ENCODE results near the gene MXD3. TPM values are rescaled to one million over a fixed set of nuclear protein-coding genes. Genes with fewer than 3 reads are reported as not detected.
"Not testable (repeated sequence)": the region's sequence is repeated elsewhere in the genome, so short reads cannot be mapped to it uniquely, and the experiment has no call there.

MXD3 gene, protein sequence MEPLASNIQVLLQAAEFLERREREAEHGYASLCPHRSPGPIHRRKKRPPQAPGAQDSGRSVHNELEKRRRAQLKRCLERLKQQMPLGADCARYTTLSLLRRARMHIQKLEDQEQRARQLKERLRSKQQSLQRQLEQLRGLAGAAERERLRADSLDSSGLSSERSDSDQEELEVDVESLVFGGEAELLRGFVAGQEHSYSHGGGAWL
- 26.4 and 27.2 TPM in 2 replicates for total RNA-seq (2014; rRNA removed; shearing (Covaris generic))

GRCh38 chr5:177311723-177312648, at the start of gene MXD3:
TSS of gene MXD3 (minus strand) at chr5:177311898. CDS start at chr5:177311830, 68 bp downstream.
- Histone ChIP-seq H3K4me3 (ENCODE audit: insufficient read depth, low read depth, low read length) (peak within 1 kb of the TSS; percentile 63), H3K36me3 (replicated peaks; ENCODE audit: control insufficient read depth, insufficient read depth, low read length) (no peaks in the 10 kb centered on the region; the same call in 1 of the 2 replicates), H3K27me3 (ENCODE audit: control insufficient read depth, insufficient read depth, low read length) (no peaks in the 10 kb centered on the region)
- DNase-seq, result peak; percentile 99

GRCh38 chr5:177360740-177361139, 49.0 kb upstream of the MXD3 start:
- not testable (repeated sequence) for DNase-seq; H3K36me3 ChIP-seq (replicated peaks; ENCODE audit: control insufficient read depth, insufficient read depth, low read length)

GRCh38 chr5:177359860-177360259, 48.2 kb upstream of the MXD3 start:
- Histone ChIP-seq H3K4me3 (ENCODE audit: insufficient read depth, low read depth, low read length) (no peak overlapping the region), H3K36me3 (replicated peaks; ENCODE audit: control insufficient read depth, insufficient read depth, low read length) (no peaks in the 10 kb centered on the region), H3K27me3 (ENCODE audit: control insufficient read depth, insufficient read depth, low read length) (peaks cover 4% of the 10 kb centered on the region; the same call in 1 of the 2 replicates)
- DNase-seq, result no peak

More at GRCh38 chr5:177360740-177361139, 49.0 kb upstream of the MXD3 start:
- not testable (repeated sequence) for H3K4me3 ChIP-seq (ENCODE audit: insufficient read depth, low read depth, low read length); H3K27me3 ChIP-seq (ENCODE audit: control insufficient read depth, insufficient read depth, low read length)

DNA sequence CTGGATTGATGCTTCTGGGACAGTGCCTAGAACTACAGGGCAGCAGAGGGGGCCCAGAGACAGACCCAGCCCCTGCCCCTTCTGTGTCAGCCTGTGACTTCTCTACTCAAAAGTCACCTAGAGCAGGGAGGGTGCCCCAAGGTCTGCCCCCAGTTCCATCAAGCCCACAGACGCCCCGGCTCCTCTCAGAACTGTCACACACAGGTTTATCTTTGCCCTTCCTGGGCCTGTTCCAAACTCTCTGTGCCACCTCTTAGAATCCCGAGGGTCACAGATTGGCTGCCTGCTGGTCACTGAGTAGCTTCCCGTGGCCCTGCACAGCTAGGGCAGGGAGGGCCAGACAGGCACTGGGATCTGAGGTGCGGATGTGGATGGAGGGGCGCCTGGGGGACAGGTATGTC, 47.8 kb upstream of the MXD3 start:
- no peak overlapping the region for H3K4me3 ChIP-seq (ENCODE audit: insufficient read depth, low read depth, low read length)
- peaks cover 4% of the 10 kb centered on the region; the same call in 1 of the 2 replicates for H3K27me3 ChIP-seq (ENCODE audit: control insufficient read depth, insufficient read depth, low read length)
- no peaks in the 10 kb centered on the region for H3K36me3 ChIP-seq (replicated peaks; ENCODE audit: control insufficient read depth, insufficient read depth, low read length)
- no peak for DNase-seq

- no peaks in the 10 kb centered on the region for H3K36me3 ChIP-seq (replicated peaks; ENCODE audit: control insufficient read depth, insufficient read depth, low read length)
- H3K4me3 ChIP-seq (ENCODE audit: insufficient read depth, low read depth, low read length), result no peak overlapping the region
- H3K27me3 ChIP-seq (ENCODE audit: control insufficient read depth, insufficient read depth, low read length), result peaks cover 4% of the 10 kb centered on the region; the same call in 1 of the 2 replicates
- DNase-seq, result peak; percentile 31
Observed at GRCh38 chr5:177358370-177358819, 46.7 kb upstream of the MXD3 start.

DNA sequence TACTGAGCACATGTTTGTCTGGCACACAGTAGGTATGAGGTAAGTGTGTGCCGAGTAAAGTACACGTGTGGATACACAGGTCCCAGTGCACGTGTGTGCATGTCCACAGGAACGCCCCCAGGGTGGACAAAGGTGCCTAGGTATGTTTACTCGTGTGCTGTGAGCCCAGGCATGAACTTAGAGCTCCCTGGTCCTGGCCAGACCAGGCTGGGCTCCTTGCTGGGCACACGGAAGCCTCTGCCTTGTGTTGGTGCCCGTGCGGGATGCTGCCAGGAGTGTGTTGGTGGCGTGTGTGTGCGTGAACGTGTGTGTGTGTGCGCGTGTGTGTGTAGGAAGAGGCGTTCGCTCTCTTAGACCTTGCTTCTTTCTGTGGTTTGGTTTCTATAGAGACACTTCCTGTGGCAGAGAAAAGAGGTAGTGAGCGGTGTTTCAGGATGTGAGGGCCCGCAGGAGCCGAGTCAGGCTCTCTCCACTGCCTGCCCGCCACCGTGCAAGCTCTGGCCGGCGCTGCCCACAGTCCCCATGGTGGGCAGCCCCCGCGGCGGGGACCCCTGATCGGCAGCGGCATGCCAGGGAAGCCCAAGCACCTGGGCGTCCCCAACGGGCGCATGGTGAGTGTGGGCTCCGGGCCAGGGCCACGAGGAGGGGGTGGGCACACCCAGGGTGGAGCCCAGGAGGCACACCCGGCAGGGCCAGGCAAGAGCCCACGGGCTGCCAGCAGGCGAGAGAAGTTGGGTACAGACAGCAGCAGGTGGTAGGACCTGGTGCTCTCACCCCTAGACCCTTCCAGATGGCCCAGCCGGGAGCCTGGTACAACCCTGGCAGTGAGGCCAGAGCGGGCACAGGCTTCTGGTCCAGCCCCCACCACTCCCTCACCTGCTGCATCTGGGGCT, 46.0 kb upstream of the MXD3 start, which contains the start of gene RGS14:
TSS of gene RGS14 (plus strand) at position 466 of the 893 bp plus-strand sequence. CDS start at position 567, 101 bp downstream.
- Histone ChIP-seq H3K4me3 (ENCODE audit: insufficient read depth, low read depth, low read length) (no peak within 1 kb of the TSS), H3K36me3 (replicated peaks; ENCODE audit: control insufficient read depth, insufficient read depth, low read length) (no peaks in the 10 kb centered on the region), H3K27me3 (ENCODE audit: control insufficient read depth, insufficient read depth, low read length) (peaks cover 4% of the 10 kb centered on the region; the same call in 1 of the 2 replicates)
- peak; percentile 50 for DNase-seq

DNA sequence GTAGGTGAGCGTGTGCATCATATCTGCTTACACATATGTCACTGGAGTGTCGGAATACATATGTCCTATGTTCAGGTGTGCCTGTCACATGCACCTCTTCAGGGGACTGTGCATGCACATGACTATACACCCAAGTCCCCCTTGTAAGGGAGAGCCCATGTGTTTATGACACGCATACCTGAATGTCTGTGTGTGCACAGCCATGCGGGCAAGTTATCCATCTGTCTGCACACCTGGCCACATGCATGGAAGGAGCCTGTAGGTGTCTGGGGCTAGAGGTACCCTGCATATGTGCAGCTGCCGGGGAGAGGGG, 45.4 kb upstream of the MXD3 start:
- no peaks in the 10 kb centered on the region for H3K36me3 ChIP-seq (replicated peaks; ENCODE audit: control insufficient read depth, insufficient read depth, low read length)
- no peak overlapping the region for H3K4me3 ChIP-seq (ENCODE audit: insufficient read depth, low read depth, low read length)
- DNase-seq, result no peak
- peaks cover 2% of the 10 kb centered on the region; the same call in 1 of the 2 replicates for H3K27me3 ChIP-seq (ENCODE audit: control insufficient read depth, insufficient read depth, low read length)

DNA sequence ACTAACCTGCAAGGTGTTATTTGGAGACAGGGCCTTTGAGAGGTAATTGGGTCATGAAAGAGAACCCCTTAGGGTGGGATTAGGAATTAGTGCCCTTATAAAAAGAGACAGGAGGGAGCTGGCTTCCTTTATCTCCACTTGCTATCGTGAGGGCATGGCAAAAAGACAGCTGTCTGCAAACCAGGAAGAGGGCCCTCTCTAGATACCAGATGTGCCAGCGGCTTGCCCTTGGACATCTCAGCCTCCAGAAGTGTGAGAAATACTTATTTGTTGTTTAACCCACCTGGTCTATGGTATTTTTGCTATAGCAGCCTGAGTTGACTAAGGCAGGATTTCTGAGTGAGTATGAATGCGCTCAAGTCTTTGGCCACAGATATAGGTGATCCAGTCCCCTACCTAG, 45.0 kb upstream of the MXD3 start:
- H3K4me3 ChIP-seq (ENCODE audit: insufficient read depth, low read depth, low read length), result no peak overlapping the region
- H3K27me3 ChIP-seq (ENCODE audit: control insufficient read depth, insufficient read depth, low read length), result no peaks in the 10 kb centered on the region
- no peaks in the 10 kb centered on the region for H3K36me3 ChIP-seq (replicated peaks; ENCODE audit: control insufficient read depth, insufficient read depth, low read length)
- no peak for DNase-seq

DNA sequence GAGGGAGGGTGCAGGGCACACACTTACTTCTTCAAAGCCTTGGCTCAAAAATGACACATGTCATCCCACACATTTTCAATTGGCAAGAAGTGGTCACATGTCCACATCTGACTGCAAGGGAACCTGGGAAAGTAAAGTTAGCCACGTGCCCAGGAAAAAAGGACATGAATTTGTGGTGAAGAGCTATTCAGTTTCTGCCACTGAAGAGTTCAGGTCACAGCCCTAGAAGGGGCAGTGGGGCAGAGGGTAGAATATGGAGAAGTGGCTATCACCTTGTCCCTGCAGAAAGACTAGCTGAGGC, 44.1 kb upstream of the MXD3 start:
- Histone ChIP-seq H3K27me3 (ENCODE audit: control insufficient read depth, insufficient read depth, low read length) (no peaks in the 10 kb centered on the region), H3K36me3 (replicated peaks; ENCODE audit: control insufficient read depth, insufficient read depth, low read length) (no peaks in the 10 kb centered on the region), H3K4me3 (ENCODE audit: insufficient read depth, low read depth, low read length) (no peak overlapping the region)
- no peak for DNase-seq

- DNase-seq, result no peak
- H3K4me3 ChIP-seq (ENCODE audit: insufficient read depth, low read depth, low read length), result no peak overlapping the region
- no peaks in the 10 kb centered on the region for H3K27me3 ChIP-seq (ENCODE audit: control insufficient read depth, insufficient read depth, low read length)
- H3K36me3 ChIP-seq (replicated peaks; ENCODE audit: control insufficient read depth, insufficient read depth, low read length), result no peaks in the 10 kb centered on the region
Observed at GRCh38 chr5:177355162-177355867, 43.6 kb upstream of the MXD3 start.

- DNase-seq, result no peak
- H3K27me3 ChIP-seq (ENCODE audit: control insufficient read depth, insufficient read depth, low read length), result no peaks in the 10 kb centered on the region
- no peak overlapping the region for H3K4me3 ChIP-seq (ENCODE audit: insufficient read depth, low read depth, low read length)
- peaks cover 2% of the 10 kb centered on the region; the same call in 1 of the 2 replicates for H3K36me3 ChIP-seq (replicated peaks; ENCODE audit: control insufficient read depth, insufficient read depth, low read length)
Observed at GRCh38 chr5:177354711-177355110, 43.0 kb upstream of the MXD3 start.

DNA sequence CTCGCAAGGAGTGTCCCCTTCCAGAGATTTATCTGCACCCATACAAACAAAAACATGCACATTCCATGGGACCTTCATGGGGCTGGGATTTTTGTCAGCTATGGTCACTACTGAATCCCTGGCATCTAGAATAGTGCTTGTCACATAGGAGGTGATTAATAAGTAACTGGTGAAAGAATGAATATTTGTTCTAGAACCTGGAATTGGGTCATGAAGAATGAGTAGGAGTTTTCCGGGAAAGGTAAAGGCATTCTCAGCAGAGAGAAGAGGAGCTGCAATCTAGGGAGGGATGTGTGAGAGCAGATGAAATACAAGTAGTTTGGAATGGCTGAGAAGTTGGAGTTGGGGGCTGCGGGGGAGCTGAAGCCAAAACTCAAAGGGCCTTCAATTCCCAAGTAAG, 42.6 kb upstream of the MXD3 start:
- no peaks in the 10 kb centered on the region for H3K27me3 ChIP-seq (ENCODE audit: control insufficient read depth, insufficient read depth, low read length)
- H3K36me3 ChIP-seq (replicated peaks; ENCODE audit: control insufficient read depth, insufficient read depth, low read length), result peaks cover 5% of the 10 kb centered on the region
- no peak overlapping the region for H3K4me3 ChIP-seq (ENCODE audit: insufficient read depth, low read depth, low read length)
- DNase-seq, result no peak

DNA sequence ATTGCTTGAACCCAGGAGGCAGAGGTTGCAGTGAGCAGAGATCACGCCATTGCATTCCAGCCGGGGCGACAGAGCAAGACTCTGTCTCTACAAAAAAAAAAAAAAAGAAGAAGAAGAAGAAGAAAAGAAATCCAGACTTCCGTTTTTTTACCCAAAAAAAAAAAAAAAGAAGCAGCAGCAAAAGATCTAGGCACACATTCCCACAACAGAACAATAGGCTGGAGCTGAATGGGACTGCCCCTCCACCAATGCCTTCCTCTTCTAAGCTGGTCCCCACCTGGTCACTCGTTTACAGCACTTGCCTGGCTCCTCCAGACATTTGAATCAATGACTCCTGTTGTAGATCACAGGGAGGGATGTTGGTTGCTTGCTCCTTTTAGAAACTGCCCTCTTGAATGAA, 41.4 kb upstream of the MXD3 start:
- peaks cover 7% of the 10 kb centered on the region for H3K36me3 ChIP-seq (replicated peaks; ENCODE audit: control insufficient read depth, insufficient read depth, low read length)
- DNase-seq, result no peak
- H3K27me3 ChIP-seq (ENCODE audit: control insufficient read depth, insufficient read depth, low read length), result no peaks in the 10 kb centered on the region
- no peak overlapping the region for H3K4me3 ChIP-seq (ENCODE audit: insufficient read depth, low read depth, low read length)
